Vagina (tissue), 2 donors: ENCODE measurements around the gene ZBTB16.

Experiments used
- CTCF ChIP-seq, 3 experiments: fragments of 450-650 bp in 2 of 3; fragments of 200-600 bp in 1 of 3; sonication (generic) in 1 of 3; IDR thresholded peaks; one replicate each; pipeline ENCODE4 v1.5.1; 2017 to 2019; ENCODE audit warnings: antibody characterized with exemption in 3 of 3, mild to moderate bottlenecking in 2 of 3, moderate library complexity in 2 of 3
- POLR2A ChIP-seq, 2 donors: fragments of 450-650 bp; IDR thresholded peaks; one replicate each; pipeline ENCODE4 v1.6.1; 2017; ENCODE audit warnings: antibody characterized with exemption in 2 of 2, mild to moderate bottlenecking in 2 of 2, moderate library complexity in 2 of 2

- no peak for TF ChIP-seq CTCF (IDR thresholded peaks at IDR 0.05)
- TF ChIP-seq POLR2A (IDR thresholded peaks at IDR 0.05) = no peak
These were observed 214.6 kb downstream of the ZBTB16 start for GRCh38 chr11:114273890-114274635.
